ENCODE measurements around the gene CDH23.

DNA sequence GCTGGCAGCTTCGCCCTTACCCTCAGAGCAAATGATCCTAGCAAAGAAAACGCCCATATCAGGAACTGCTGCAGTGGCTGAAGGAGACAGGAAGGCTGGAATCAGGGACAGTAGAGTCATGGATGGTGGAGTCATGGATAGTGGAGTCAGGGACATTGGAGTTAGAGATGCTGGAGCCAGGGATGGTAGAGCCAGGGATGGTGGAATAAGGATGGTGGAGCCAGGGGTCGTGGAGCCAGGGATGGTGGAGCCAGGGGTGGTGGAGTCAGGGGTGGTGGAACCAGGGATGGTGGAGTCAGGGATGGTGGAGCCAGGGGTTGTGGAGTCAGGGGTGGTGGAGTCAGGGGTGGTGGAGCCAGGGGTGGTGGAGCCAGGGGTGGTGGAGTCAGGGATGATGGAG is 291.5 kb downstream of the CDH23 start:
- TF ChIP-seq POLR2A (IDR thresholded peaks at IDR 0.05; ENCODE audit: low read depth) (no peak), EP300 (IDR thresholded peaks at IDR 0.05) (no peak), POLR2AphosphoS5 (IDR thresholded peaks at IDR 0.05) (no peak)
- TF ChIP-seq, protein P1, sequence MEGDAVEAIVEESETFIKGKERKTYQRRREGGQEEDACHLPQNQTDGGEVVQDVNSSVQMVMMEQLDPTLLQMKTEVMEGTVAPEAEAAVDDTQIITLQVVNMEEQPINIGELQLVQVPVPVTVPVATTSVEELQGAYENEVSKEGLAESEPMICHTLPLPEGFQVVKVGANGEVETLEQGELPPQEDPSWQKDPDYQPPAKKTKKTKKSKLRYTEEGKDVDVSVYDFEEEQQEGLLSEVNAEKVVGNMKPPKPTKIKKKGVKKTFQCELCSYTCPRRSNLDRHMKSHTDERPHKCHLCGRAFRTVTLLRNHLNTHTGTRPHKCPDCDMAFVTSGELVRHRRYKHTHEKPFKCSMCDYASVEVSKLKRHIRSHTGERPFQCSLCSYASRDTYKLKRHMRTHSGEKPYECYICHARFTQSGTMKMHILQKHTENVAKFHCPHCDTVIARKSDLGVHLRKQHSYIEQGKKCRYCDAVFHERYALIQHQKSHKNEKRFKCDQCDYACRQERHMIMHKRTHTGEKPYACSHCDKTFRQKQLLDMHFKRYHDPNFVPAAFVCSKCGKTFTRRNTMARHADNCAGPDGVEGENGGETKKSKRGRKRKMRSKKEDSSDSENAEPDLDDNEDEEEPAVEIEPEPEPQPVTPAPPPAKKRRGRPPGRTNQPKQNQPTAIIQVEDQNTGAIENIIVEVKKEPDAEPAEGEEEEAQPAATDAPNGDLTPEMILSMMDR (IDR thresholded peaks at IDR 0.05) = no peak
